Sigmoid colon (tissue), 7 donors: ENCODE measurements around the gene C16orf92. TPM values are rescaled to one million over a fixed set of nuclear protein-coding genes. Genes with fewer than 3 reads are reported as not detected.

Experiments used
- DNase-seq: peaks from one replicate; pipeline ENCODE4 v3.0.0-alpha.2; 2019
- H3K27ac ChIP-seq, 4 donors: fragments of 200-600 bp; sonication (generic); one replicate each; pipeline ENCODE4 v1.5.1; 2016 to 2019; ENCODE audit warnings: mild to moderate bottlenecking in 1 of 4
- H3K27me3 ChIP-seq, 3 donors: fragments of 200-600 bp; sonication (generic); one replicate each; pipeline ENCODE4 v1.5.1; 2019; ENCODE audit warnings: mild to moderate bottlenecking in 1 of 3
- H3K36me3 ChIP-seq, 4 donors: fragments of 200-600 bp; sonication (generic); one replicate each; pipeline ENCODE4 v1.5.1; 2016 to 2019
- H3K4me1 ChIP-seq, 4 donors: fragments of 200-600 bp; sonication (generic); one replicate each; pipeline ENCODE4 v1.5.1; 2017 to 2019
- H3K4me3 ChIP-seq, 4 donors: fragments of 200-600 bp; sonication (generic); one replicate each; pipeline ENCODE4 v1.5.1; 2017 to 2019; ENCODE audit warnings: mild to moderate bottlenecking in 2 of 4, moderate library complexity in 1 of 4
- H3K9me3 ChIP-seq, 4 donors: fragments of 200-600 bp in 3 of 4; sonication (generic) in 3 of 4; one replicate each; pipeline versions ENCODE4 v1.5.1 to v1.6.1; 2013 to 2019
- EP300 ChIP-seq, 4 donors: sonication (generic); formaldehyde crosslinking; IDR thresholded peaks; one replicate each; pipeline ENCODE4 v1.6.1; 2017; ENCODE audit warnings: antibody characterized with exemption in 4 of 4
- POLR2A ChIP-seq, 2 donors: fragments of 450-650 bp; IDR thresholded peaks; one replicate each; pipeline ENCODE4 v1.6.1; 2016; ENCODE audit warnings: antibody characterized with exemption in 2 of 2, mild to moderate bottlenecking in 2 of 2, moderate library complexity in 2 of 2
- POLR2AphosphoS5 ChIP-seq, 4 donors: sonication (generic); formaldehyde crosslinking; IDR thresholded peaks; one replicate each; pipeline ENCODE4 v1.6.1; 2017; ENCODE audit warnings: antibody characterized with exemption in 4 of 4
- WGBS, 2 donors: extraction: QIAGEN DNeasy Blood & Tissue Kit; methylation state at CpG; one replicate each; pipeline ENCODE4 v1.1.7; 2013; 5-methylcytosine and 5-hydroxymethylcytosine counted together
- intact Hi-C: fragments of 100-400 bp; cut with DNase I; formaldehyde crosslinking; loops from one replicate; pipeline ENCODE4 v1.15.1; 2023
- polyA plus RNA-seq, 3 donors: library from polyadenylated mRNA; stranded (reverse); fragments of 200-250 nt; gene quantifications; one replicate each; pipeline ENCODE4 v1.2.3, GENCODE V29; 2013
- total RNA-seq, 4 donors: library from RNA; depleted of rRNA; stranded (reverse); fragments of >200 nt; gene quantifications; one replicate each; pipeline ENCODE4 v1.1.0, GENCODE V29; 2016
- TF ChIP-seq, protein P1 (sequence below), 4 experiments: fragments of 450-650 bp in 3 of 4; fragments of 200-600 bp in 1 of 4; IDR thresholded peaks; one replicate each; pipeline ENCODE4 v1.5.1; 2016 to 2019; ENCODE audit warnings: antibody characterized with exemption in 4 of 4, mild to moderate bottlenecking in 3 of 4, moderate library complexity in 2 of 4
- donor health status: healthy with polysubstance abuse.
- donor health status: Bipolar disorder and iron deficiency.
- donor health status: healthy.

Gene C16orf92
- total and polyA plus RNA-seq, 7 donors: not detected

DNA sequence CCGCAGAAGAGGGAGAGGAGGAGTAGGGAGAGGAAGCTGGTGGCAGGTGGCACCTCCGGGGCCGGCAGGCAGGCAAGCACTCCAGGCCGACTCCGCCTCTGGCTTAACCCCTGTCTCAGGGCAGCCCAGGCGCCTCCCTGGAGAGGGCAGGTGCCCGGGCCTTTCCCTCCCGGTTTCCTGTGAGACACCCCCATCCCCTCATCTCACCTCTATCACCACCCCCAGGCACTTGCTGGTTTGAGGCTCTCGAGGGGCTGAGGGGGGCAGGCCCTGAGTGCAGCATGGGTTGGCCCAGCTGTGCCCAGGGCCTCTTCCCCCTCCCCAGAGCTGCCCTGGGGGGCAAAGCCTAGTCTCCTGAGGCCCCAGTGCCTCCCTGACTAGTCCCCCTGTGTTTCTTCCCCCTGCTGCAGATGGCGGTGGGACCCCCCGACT is 18.2 kb upstream of the C16orf92 start:
- WGBS, 2 donors: 26 to 28% methylated on average over 11 of the region's 11 CpGs
- Histone ChIP-seq H3K36me3 (peaks cover 0 to 32% (median 7%) of the 10 kb centered on the region in 4 donors), H3K27ac (no peak overlapping the region), H3K27me3 (peaks cover under 1 to 16% (median 10%) of the 10 kb centered on the region in 3 donors), H3K4me1 (peaks cover 0 to 9% (median 7%) of the 10 kb centered on the region in 4 donors), H3K4me3 (no peak overlapping the region), H3K9me3 (no peaks in the 10 kb centered on the region)
- intact Hi-C loops: no loop called here
- no peak for DNase-seq
- TF ChIP-seq POLR2AphosphoS5 (IDR thresholded peaks at IDR 0.05): no peak
- no peak for TF ChIP-seq POLR2A (IDR thresholded peaks at IDR 0.05)
- TF ChIP-seq EP300 (IDR thresholded peaks at IDR 0.05): no peak

GRCh38 chr16:30005341-30006094 is 17.5 kb upstream of the C16orf92 start:
- Histone ChIP-seq H3K9me3 (no peaks in the 10 kb centered on the region), H3K36me3 (peaks cover 0 to 25% (median 4%) of the 10 kb centered on the region in 4 donors), H3K27ac (no peak overlapping the region), H3K4me3 (peak overlapping the region in 1 of 4 donors; percentile 9), H3K27me3 (peaks cover 8 to 23% (median 17%) of the 10 kb centered on the region in 3 donors), H3K4me1 (peaks cover 0 to 15% (median 14%) of the 10 kb centered on the region in 4 donors)
- WGBS, 2 donors: 39 to 62% methylated on average over 35 of the region's 35 CpGs
- intact Hi-C loops: no loop called here
- TF ChIP-seq EP300 (IDR thresholded peaks at IDR 0.05) (no peak), POLR2A (IDR thresholded peaks at IDR 0.05) (no peak)
- TF ChIP-seq, protein P1, sequence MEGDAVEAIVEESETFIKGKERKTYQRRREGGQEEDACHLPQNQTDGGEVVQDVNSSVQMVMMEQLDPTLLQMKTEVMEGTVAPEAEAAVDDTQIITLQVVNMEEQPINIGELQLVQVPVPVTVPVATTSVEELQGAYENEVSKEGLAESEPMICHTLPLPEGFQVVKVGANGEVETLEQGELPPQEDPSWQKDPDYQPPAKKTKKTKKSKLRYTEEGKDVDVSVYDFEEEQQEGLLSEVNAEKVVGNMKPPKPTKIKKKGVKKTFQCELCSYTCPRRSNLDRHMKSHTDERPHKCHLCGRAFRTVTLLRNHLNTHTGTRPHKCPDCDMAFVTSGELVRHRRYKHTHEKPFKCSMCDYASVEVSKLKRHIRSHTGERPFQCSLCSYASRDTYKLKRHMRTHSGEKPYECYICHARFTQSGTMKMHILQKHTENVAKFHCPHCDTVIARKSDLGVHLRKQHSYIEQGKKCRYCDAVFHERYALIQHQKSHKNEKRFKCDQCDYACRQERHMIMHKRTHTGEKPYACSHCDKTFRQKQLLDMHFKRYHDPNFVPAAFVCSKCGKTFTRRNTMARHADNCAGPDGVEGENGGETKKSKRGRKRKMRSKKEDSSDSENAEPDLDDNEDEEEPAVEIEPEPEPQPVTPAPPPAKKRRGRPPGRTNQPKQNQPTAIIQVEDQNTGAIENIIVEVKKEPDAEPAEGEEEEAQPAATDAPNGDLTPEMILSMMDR (IDR thresholded peaks at IDR 0.05): peak; percentile 57 to 86 (median 72)
- no peak for DNase-seq

DNA sequence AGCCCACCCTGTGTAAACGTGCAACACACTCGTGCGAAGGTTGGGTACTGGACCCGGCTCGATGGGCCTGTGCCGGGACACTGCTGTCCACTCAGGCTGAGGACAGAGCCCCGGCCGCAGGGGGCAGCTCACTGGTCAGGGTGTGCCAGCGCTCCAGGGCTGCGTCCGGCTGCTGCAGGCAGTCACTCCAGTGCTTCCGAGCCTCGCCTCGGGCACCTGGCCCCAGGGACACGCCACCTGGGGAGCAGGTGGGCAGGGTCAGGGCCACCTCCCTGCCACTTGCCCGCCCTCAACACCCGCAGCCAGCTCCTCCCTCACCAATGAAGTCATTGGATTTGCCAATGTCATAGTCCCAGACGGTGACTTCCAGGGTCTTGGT is 16.9 kb upstream of the C16orf92 start:
- Histone ChIP-seq H3K27me3 (peaks cover 13 to 29% (median 23%) of the 10 kb centered on the region in 3 donors), H3K27ac (no peak overlapping the region), H3K4me1 (peaks cover 0 to 21% (median 19%) of the 10 kb centered on the region in 4 donors), H3K9me3 (no peaks in the 10 kb centered on the region), H3K4me3 (no peak overlapping the region), H3K36me3 (peaks cover 0 to 19% (median 2%) of the 10 kb centered on the region in 4 donors)
- intact Hi-C loops: no loop called here
- 56 to 85% methylated on average over 18 of the region's 18 CpGs for WGBS, 2 donors
- no peak for DNase-seq
- TF ChIP-seq EP300 (IDR thresholded peaks at IDR 0.05) (no peak), POLR2AphosphoS5 (IDR thresholded peaks at IDR 0.05) (no peak), POLR2A (IDR thresholded peaks at IDR 0.05) (no peak)
- TF ChIP-seq, protein P1 (IDR thresholded peaks at IDR 0.05): no peak

- no peaks in the 10 kb centered on the region for H3K9me3 ChIP-seq
- peaks cover 0 to 28% (median 24%) of the 10 kb centered on the region in 4 donors for H3K4me1 ChIP-seq
- no peak overlapping the region for H3K4me3 ChIP-seq
- H3K27me3 ChIP-seq: peaks cover 21 to 36% (median 30%) of the 10 kb centered on the region in 3 donors
- no peak overlapping the region for H3K27ac ChIP-seq
- DNase-seq: no peak
- intact Hi-C loops: no loop called here
- WGBS, 2 donors: 86 to 91% methylated on average over 34 of the region's 34 CpGs
- H3K36me3 ChIP-seq: peaks cover 0 to 14% (median 0%) of the 10 kb centered on the region in 4 donors
- no peak for TF ChIP-seq POLR2A (IDR thresholded peaks at IDR 0.05)
- TF ChIP-seq, protein P1 (IDR thresholded peaks at IDR 0.05): no peak
- no peak for TF ChIP-seq POLR2AphosphoS5 (IDR thresholded peaks at IDR 0.05)
- TF ChIP-seq EP300 (IDR thresholded peaks at IDR 0.05): no peak
These were observed 16.2 kb upstream of the C16orf92 start for GRCh38 chr16:30006659-30007377.

DNA sequence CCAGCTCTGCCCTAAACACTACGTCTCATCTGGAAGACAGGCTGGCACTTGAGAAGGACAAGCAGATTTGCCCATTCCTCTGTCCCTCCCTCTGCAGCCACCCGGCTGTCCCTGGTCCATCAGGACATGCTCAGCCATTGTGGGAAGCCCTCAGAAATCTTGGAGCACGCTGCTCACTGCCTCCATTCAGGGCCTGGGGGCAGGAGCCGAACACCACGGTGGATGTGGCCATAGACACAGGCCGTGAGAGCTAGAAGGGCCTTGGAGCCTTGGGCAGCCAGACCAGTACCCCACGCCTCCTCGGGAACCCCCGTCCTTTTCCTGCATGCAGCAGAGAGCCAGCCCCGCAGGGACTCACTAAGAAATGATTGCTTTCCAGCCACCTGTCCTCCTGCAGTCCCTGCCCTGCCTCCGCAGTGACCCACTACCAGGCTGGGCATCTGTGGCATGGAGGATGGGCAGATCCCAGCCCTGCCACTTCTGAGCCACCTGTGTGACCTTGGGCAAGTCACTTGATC is 15.6 kb upstream of the C16orf92 start:
- DNase-seq: no peak
- 73 to 84% methylated on average over 11 of the region's 11 CpGs for WGBS, 2 donors
- Histone ChIP-seq H3K4me3 (no peak overlapping the region), H3K4me1 (peaks cover 0 to 28% (median 24%) of the 10 kb centered on the region in 4 donors), H3K27me3 (peaks cover 24 to 42% (median 36%) of the 10 kb centered on the region in 3 donors), H3K27ac (no peak overlapping the region), H3K9me3 (no peaks in the 10 kb centered on the region), H3K36me3 (peaks cover 0 to 7% (median 0%) of the 10 kb centered on the region in 4 donors)
- intact Hi-C loops: no loop called here
- no peak for TF ChIP-seq EP300 (IDR thresholded peaks at IDR 0.05)
- peak in 1 of 4 donors; percentile 3 for TF ChIP-seq POLR2AphosphoS5 (IDR thresholded peaks at IDR 0.05)
